Measurements from ENCODE around the gene OR51E1. TPM values are rescaled to one million over a fixed set of nuclear protein-coding genes. Genes with fewer than 3 reads are reported as not detected.

The OR51E1 gene, protein sequence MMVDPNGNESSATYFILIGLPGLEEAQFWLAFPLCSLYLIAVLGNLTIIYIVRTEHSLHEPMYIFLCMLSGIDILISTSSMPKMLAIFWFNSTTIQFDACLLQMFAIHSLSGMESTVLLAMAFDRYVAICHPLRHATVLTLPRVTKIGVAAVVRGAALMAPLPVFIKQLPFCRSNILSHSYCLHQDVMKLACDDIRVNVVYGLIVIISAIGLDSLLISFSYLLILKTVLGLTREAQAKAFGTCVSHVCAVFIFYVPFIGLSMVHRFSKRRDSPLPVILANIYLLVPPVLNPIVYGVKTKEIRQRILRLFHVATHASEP
- not detected in 2 replicates for total RNA-seq

DNA sequence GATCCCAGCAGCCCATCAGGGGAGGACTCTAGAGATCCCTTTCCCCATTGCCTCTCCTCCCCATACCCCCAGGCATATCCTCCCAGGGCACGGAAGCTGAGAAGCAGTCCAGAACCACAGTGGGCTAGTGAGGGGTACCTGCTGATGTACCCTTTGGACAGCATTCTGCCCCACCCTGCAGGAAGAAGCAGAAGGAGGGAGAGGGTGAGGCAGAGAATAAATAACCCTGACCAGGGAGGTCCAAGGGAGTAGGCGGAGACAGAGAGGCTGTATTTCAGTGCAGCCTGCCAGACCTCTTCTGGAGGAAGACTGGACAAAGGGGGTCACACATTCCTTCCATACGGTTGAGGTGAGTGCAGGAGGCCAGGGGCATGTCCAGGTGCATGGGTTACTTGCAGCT is at the start of gene OR51E1:
Gene OR51E1, plus strand, starts transcription at position 301 of the 400 bp plus-strand sequence. CDS start 8,545 bp downstream, outside the sequence.
- no peaks in the 10 kb centered on the region for H3K27me3 ChIP-seq (ENCODE audit: control insufficient read depth, insufficient read depth, low read length)
- no peak for DNase-seq (ENCODE audit: low read depth)
- TF ChIP-seq, protein P1, sequence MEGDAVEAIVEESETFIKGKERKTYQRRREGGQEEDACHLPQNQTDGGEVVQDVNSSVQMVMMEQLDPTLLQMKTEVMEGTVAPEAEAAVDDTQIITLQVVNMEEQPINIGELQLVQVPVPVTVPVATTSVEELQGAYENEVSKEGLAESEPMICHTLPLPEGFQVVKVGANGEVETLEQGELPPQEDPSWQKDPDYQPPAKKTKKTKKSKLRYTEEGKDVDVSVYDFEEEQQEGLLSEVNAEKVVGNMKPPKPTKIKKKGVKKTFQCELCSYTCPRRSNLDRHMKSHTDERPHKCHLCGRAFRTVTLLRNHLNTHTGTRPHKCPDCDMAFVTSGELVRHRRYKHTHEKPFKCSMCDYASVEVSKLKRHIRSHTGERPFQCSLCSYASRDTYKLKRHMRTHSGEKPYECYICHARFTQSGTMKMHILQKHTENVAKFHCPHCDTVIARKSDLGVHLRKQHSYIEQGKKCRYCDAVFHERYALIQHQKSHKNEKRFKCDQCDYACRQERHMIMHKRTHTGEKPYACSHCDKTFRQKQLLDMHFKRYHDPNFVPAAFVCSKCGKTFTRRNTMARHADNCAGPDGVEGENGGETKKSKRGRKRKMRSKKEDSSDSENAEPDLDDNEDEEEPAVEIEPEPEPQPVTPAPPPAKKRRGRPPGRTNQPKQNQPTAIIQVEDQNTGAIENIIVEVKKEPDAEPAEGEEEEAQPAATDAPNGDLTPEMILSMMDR (IDR thresholded peaks at IDR 0.05; ENCODE audit: insufficient read depth, low read length, poor library complexity, severe bottlenecking) = no peak
- H3K4me3 ChIP-seq (ENCODE audit: low read depth, low read length) = no peak within 1 kb of the TSS
- H3K36me3 ChIP-seq (ENCODE audit: control insufficient read depth, insufficient read depth, low read length) = no peaks in the 10 kb centered on the region

DNA sequence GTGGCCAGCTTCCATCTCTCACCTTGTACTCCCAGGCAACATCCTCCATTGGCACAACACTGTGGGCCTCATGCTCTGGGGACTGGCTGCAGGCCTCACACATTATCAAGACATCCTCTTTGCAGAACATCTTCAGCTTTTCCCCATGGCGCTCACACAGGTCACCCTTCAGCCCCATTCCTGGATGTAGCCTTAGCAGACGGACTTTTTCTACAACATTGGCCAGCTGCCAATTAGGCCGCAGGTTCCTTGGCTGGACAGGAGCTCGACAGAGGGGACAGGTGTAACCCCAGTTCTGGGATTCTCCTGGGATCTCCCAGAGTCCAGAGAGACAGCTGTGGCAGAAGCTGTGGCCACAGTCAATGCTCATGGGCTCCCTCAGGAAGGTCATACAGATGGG is 38.7 kb upstream of the OR51E1 start:
- H3K27me3 ChIP-seq (ENCODE audit: control insufficient read depth, insufficient read depth, low read length) = no peaks in the 10 kb centered on the region
- H3K36me3 ChIP-seq (ENCODE audit: control insufficient read depth, insufficient read depth, low read length) = peaks cover 2% of the 10 kb centered on the region
- DNase-seq (ENCODE audit: low read depth) = no peak
- H3K4me3 ChIP-seq (ENCODE audit: low read depth, low read length) = no peak overlapping the region
- TF ChIP-seq, protein P1 (IDR thresholded peaks at IDR 0.05; ENCODE audit: insufficient read depth, low read length, poor library complexity, severe bottlenecking) = no peak

DNA sequence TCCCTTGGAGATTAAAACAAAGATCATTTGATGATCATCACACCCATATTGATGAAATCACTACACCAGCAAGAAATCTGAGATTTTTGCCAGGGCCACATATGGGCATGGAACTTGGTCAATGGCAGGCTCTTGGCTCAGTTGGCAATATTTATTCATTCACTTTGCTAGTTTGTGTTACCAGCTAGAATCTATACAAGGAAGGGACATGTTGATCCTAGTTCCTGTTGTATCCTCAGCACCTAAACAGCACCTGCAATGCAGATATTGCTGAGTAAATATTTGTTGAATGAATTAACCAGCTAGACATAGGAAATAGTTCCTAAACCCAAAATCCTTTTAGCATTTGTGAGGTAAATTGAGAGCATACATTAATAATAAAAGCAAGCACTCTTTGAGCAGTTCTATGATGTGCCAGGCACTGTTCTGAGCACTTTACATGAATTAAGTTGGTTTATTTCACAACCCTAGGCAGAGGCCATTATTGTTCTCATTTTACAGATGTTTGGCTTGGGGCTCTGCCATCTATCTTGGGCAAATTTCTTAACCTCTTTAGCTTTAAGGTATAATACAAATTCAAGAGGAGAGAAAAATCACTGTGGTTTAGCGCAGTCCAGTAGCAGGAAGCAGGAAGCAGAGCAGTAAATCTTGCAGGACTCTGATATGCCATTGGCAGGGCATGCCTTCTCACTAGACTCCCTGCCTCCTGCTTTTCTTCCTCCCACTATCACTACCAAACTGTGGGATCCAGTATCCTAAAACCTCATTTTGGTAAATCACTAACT is 37.4 kb upstream of the OR51E1 start:
- Histone ChIP-seq H3K27me3 (ENCODE audit: control insufficient read depth, insufficient read depth, low read length) (no peaks in the 10 kb centered on the region), H3K4me3 (ENCODE audit: low read depth, low read length) (peak overlapping the region; percentile 70), H3K36me3 (ENCODE audit: control insufficient read depth, insufficient read depth, low read length) (no peaks in the 10 kb centered on the region)
- TF ChIP-seq, protein P1 (IDR thresholded peaks at IDR 0.05; ENCODE audit: insufficient read depth, low read length, poor library complexity, severe bottlenecking) = no peak
- peak; percentile 1 for DNase-seq (ENCODE audit: low read depth)

DNA sequence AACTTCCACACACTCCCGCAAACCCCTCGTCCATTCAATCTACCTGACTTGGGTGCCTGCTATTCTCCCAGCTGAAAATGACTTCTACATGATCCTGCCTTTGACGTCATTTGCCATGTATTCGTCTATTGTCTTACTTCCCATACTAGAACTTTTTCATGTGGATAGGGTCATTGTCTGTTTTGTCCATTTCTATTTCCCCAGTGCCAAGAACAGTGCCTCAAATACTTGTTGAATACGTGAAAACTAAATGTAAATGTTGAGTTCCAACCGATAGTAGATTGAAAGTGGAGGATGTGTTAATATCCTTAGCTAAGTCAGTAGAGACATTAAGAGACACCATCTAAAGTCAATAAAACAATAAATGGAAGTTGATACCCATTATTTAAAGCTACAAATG is 36.7 kb upstream of the OR51E1 start:
- peak; percentile 7 for DNase-seq (ENCODE audit: low read depth)
- Histone ChIP-seq H3K27me3 (ENCODE audit: control insufficient read depth, insufficient read depth, low read length) (no peaks in the 10 kb centered on the region), H3K4me3 (ENCODE audit: low read depth, low read length) (peak overlapping the region; percentile 70), H3K36me3 (ENCODE audit: control insufficient read depth, insufficient read depth, low read length) (no peaks in the 10 kb centered on the region)
- TF ChIP-seq, protein P1 (IDR thresholded peaks at IDR 0.05; ENCODE audit: insufficient read depth, low read length, poor library complexity, severe bottlenecking) = no peak

DNA sequence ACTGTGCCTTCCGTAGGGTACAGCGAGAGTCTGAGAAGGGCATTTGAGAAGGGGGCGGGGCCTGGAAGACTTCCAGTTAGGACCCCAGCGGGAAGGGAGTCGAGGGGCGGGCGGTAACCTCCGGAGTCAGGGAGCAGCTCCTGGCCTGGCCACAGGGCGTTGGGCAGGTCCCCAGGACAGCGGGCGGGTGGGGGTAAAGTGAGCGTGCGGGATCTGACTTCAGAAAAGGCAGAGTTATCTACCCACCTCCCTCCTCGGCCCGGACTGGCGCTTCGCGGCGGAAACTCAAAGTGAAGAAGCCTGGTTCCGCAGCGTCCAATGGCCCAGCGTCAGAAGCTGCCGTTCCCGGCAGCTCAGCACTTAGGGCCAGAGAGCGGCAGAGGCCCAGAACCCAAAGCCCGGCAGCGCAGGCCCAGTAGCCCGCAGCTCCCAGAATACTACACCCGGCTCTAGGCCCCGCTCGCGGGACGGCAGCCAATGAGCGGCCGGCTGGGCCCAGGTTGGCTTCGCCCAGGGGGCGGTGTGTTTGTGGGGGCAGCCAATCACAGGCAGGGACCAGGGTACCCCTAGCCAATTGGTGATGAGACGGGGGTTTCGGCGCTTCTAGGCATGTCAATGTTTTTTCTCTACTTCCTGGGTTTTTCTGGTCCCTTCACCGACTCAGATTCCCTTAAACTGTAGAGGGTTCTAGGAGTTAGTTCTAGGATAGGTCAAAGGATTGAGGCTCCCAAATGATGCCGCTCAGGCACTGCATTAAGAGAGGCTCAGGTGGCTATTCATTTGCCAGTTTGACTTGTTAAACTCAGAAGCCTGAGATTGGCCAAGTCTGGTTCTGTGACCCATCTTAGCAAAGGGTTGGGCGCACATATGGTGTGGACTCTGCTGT is 35.8 kb upstream of the OR51E1 start, which contains the start of gene TRIM68:
Gene TRIM68, minus strand, starts transcription at position 451 of the 886 bp plus-strand sequence. CDS start 2,727 bp downstream, outside the sequence.
- peak; percentile 78 for DNase-seq (ENCODE audit: low read depth)
- H3K36me3 ChIP-seq (ENCODE audit: control insufficient read depth, insufficient read depth, low read length) = no peaks in the 10 kb centered on the region
- TF ChIP-seq, protein P1 (IDR thresholded peaks at IDR 0.05; ENCODE audit: insufficient read depth, low read length, poor library complexity, severe bottlenecking) = no peak
- peak within 1 kb of the TSS; percentile 70 for H3K4me3 ChIP-seq (ENCODE audit: low read depth, low read length)
- no peaks in the 10 kb centered on the region for H3K27me3 ChIP-seq (ENCODE audit: control insufficient read depth, insufficient read depth, low read length)

All from kidney epithelial cell (primary cell).